ENCODE data around the gene TRAK1. TPM values are rescaled to one million over a fixed set of nuclear protein-coding genes. Genes with fewer than 3 reads are reported as not detected.

TRAK1 gene
- total and polyA plus RNA-seq, 10 of the 15 experiments (the other 5 are each of a cell fraction or from before 2014, with no cell fraction given) = 6.6 to 46.2 (median 23.7) TPM

- ChIA-PET CTCF (interaction anchor here (0.6 kb wide), 1 partner anchor 1690 kb away, joined by 3 read pairs; no protein-coding TSS in a partner anchor), POLR2A (no interaction called here), RAD21 (ENCODE audit: unreplicated experiment) (no interaction called here), SMC1A (ENCODE audit: uncharacterized antibody, unreplicated experiment) (interaction anchor here (0.9 kb wide), 1 partner anchor 40 kb away, joined by 3 read pairs; no protein-coding TSS in a partner anchor)
- H3K9me3 ChIP-seq (replicated peaks; ENCODE audit: control insufficient read depth, insufficient read depth, low read length) = no peaks in the 10 kb centered on the region
- no peak overlapping the region for H2AFZ ChIP-seq (ENCODE audit: control insufficient read depth, low read depth, low read length)
- no peak for ATAC-seq
- H3K79me2 ChIP-seq (ENCODE audit: control insufficient read depth, insufficient read depth, low read length) = peaks cover 8% of the 10 kb centered on the region
- no peaks in the 10 kb centered on the region for H4K20me1 ChIP-seq (ENCODE audit: control insufficient read depth, insufficient read depth)
- intact Hi-C loops (cut with micrococcal nuclease; ENCODE audit: unreplicated experiment) (no loop called here), in situ Hi-C loops (cut with MboI) (loop anchor here (25.0 kb wide), 2 partner anchors 1528 to 1778 kb away; no protein-coding TSS in a partner anchor)
- no peak overlapping the region for H3K27ac ChIP-seq (ENCODE audit: control insufficient read depth, insufficient read depth)
- H3K4me3 ChIP-seq = no peak overlapping the region
- H3K4me2 ChIP-seq (ENCODE audit: control insufficient read depth, insufficient read depth) = no peak overlapping the region
- BruUV-seq (replicated peaks) = no TSS peak
- DNase-seq (ENCODE audit: low read depth, low spot score) = no peak
- no peaks in the 10 kb centered on the region for H3K27me3 ChIP-seq (replicated peaks in 1 of 2; ENCODE audit: control insufficient read depth in 2 of 2, insufficient read depth in 2 of 2, low read length in 1 of 2)
- H3K36me3 ChIP-seq (ENCODE audit: control insufficient read depth in 2 of 2, insufficient read depth in 2 of 2, low read length in 1 of 2) = no peaks in the 10 kb centered on the region; a peak in 2 of 4 replicates
- WGBS (ENCODE audit: insufficient coverage, insufficient replicate concordance, low lambda C conversion rate, missing lambda C conversion rate) = 69% methylated on average over 13 of the region's 13 CpGs
- no peak for TF ChIP-seq ETV6 (conservative IDR thresholded peaks at IDR 0.05 in 1 of 2, IDR thresholded peaks at IDR 0.05 in 1 of 2; ENCODE audit: borderline replicate concordance in 1 of 2, low read depth in 1 of 2)
- no peak for TF ChIP-seq IKZF1 (conservative IDR thresholded peaks at IDR 0.05)
- no peak for TF ChIP-seq CHD4 (IDR thresholded peaks at IDR 0.05)
- no peak for TF ChIP-seq RAD21 (IDR thresholded peaks at IDR 0.05; ENCODE audit: insufficient read depth, low read depth, low read length)
- no peak for TF ChIP-seq SIX5 (IDR thresholded peaks at IDR 0.05; ENCODE audit: low read depth, low read length, severe bottlenecking)
- TF ChIP-seq NFIC (IDR thresholded peaks at IDR 0.05; ENCODE audit: low read depth, low read length) = no peak
- no peak for TF ChIP-seq DPF2 (IDR thresholded peaks at IDR 0.05)
- TF ChIP-seq ESRRA (IDR thresholded peaks at IDR 0.05; ENCODE audit: low read length) = no peak
- no peak for TF ChIP-seq TCF12 (IDR thresholded peaks at IDR 0.05; ENCODE audit: low read depth, low read length)
- no peak for TF ChIP-seq ZNF207 (IDR thresholded peaks at IDR 0.05; ENCODE audit: borderline replicate concordance)
- TF ChIP-seq ZBTB11 (CRISPR knock-in tag; IDR thresholded peaks at IDR 0.05) = no peak
- TF ChIP-seq MYC (IDR thresholded peaks at IDR 0.05; ENCODE audit: insufficient read depth, insufficient read length, insufficient replicate concordance, low read length, severe bottlenecking) = no peak
- TF ChIP-seq ZNF24 (IDR thresholded peaks at IDR 0.05) = no peak
- no peak for TF ChIP-seq STAT3 (IDR thresholded peaks at IDR 0.05; ENCODE audit: low read depth, low read length)
- peaks cover 20% of the 10 kb centered on the region for H3K4me1 ChIP-seq (ENCODE audit: control insufficient read depth, insufficient read depth, low read length)
- H3K9ac ChIP-seq (ENCODE audit: control insufficient read depth, insufficient read depth, low read length) = no peak overlapping the region
- FAIRE-seq = no peak
Measured at GRCh38 chr3:42115215-42115614, 24.1 kb downstream of the TRAK1 start.

Measured in GM12878 (cell line).